B cell (primary cell): ENCODE measurements around the gene NPC2. TPM values are rescaled to one million over a fixed set of nuclear protein-coding genes. Genes with fewer than 3 reads are reported as not detected.
"Not testable (repeated sequence)": the region's sequence is repeated elsewhere in the genome, so short reads cannot be mapped to it uniquely, and the experiment has no call there.

ENCODE experiments used
- ATAC-seq: fragments of 200-7000 bp; cut with Tn5 transposase; one replicate; pipeline ENCODE4 v1.10.0; 2021; ENCODE audit warnings: low read depth, mild to moderate bottlenecking, moderate number of reproducible peaks, moderate library complexity
- CTCF ChIA-PET: fragments of 350-600 bp; sonication (Branson Sonifier 250); formaldehyde crosslinking; loops from one replicate; lab custom pipeline; 2021; ENCODE audit warnings: antibody characterized with exemption, inconsistent platforms; lab: Charles Lee
- POLR2A ChIA-PET: fragments of 350-600 bp; sonication (Branson Sonifier 250); formaldehyde crosslinking; loops from one replicate; lab custom pipeline; 2021; ENCODE audit warnings: antibody characterized with exemption; lab: Charles Lee
- DNase-seq: peaks from one replicate; pipeline ENCODE4 v3.0.0; 2013
- H2AFZ ChIP-seq: 2 replicates; pipeline ENCODE4 v1.6.1; 2012; ENCODE audit warnings: mild to moderate bottlenecking, low read depth, low read length; ENCODE audit not compliant: insufficient read depth, poor library complexity, severe bottlenecking
- H3K27ac ChIP-seq, 2 donors: 1 replicate in 1 of 2; 2 replicates in 1 of 2; pipeline ENCODE4 v1.5.1; 2012 to 2013; ENCODE audit warnings: low read length in 2 of 2, mild to moderate bottlenecking in 2 of 2, moderate library complexity in 1 of 2
- H3K27me3 ChIP-seq, 4 experiments: fragments of 200-600 bp in 1 of 4; sonication (generic) in 1 of 4; replicated peaks in 1 of 4; 1 replicate in 2 of 4; 2 replicates in 2 of 4; pipeline versions ENCODE4 v1.6.1 to v1.7.0; 2013 to 2016; ENCODE audit warnings: low read length in 3 of 4, mild to moderate bottlenecking in 2 of 4, mixed read lengths in 1 of 4, moderate library complexity in 1 of 4; ENCODE audit not compliant: insufficient read depth in 4 of 4, control insufficient read depth in 3 of 4; ENCODE audit errors: control extremely low read depth in 1 of 4
- H3K36me3 ChIP-seq, 2 experiments: replicated peaks in 1 of 2; 1 replicate in 1 of 2; 2 replicates in 1 of 2; pipeline versions ENCODE4 v1.6.1 to v1.7.1; 2013; ENCODE audit warnings: low read length in 1 of 2; ENCODE audit not compliant: insufficient read depth in 2 of 2, control insufficient read depth in 1 of 2; ENCODE audit errors: control extremely low read depth in 1 of 2, extremely low read depth in 1 of 2
- H3K4me1 ChIP-seq, 2 donors: fragments of 200-600 bp in 1 of 2; sonication (generic) in 1 of 2; 1 replicate in 1 of 2; 2 replicates in 1 of 2; pipeline versions ENCODE4 v1.5.1 to v1.6.1; 2013 to 2017; ENCODE audit warnings: low read length in 2 of 2; ENCODE audit not compliant: control insufficient read depth in 2 of 2, insufficient read depth in 2 of 2
- H3K4me2 ChIP-seq: replicated peaks from 2 replicates; pipeline ENCODE3; 2012; ENCODE audit warnings: mild to moderate bottlenecking, low read depth, low read length; ENCODE audit not compliant: poor library complexity, severe bottlenecking
- H3K4me3 ChIP-seq, 5 experiments: fragments of 200-600 bp in 1 of 5; sonication (generic) in 1 of 5; 1 replicate in 3 of 5; 2 replicates in 2 of 5; pipeline versions ENCODE4 v1.5.1 to v1.7.0; 2011 to 2016; ENCODE audit warnings: low read length in 4 of 5, mild to moderate bottlenecking in 4 of 5, low read depth in 2 of 5, control low read depth in 1 of 5, moderate library complexity in 1 of 5; ENCODE audit not compliant: insufficient read depth in 1 of 5; ENCODE audit errors: control extremely low read depth in 1 of 5, extremely low read depth in 1 of 5
- H3K79me2 ChIP-seq: fragments of 200-600 bp; sonication (generic); one replicate; pipeline ENCODE4 v1.6.0; 2016; ENCODE audit warnings: low read length; ENCODE audit not compliant: control insufficient read depth, insufficient read depth
- H3K9ac ChIP-seq: fragments of 200-600 bp; sonication (generic); 2 replicates; pipeline ENCODE4 v1.6.1; 2017; ENCODE audit warnings: mild to moderate bottlenecking, low read length, moderate library complexity
- H3K9me3 ChIP-seq, 3 donors: one replicate each; pipeline versions ENCODE4 v1.6.1 to v1.7.1; 2013; ENCODE audit warnings: low read length in 2 of 3; ENCODE audit not compliant: control insufficient read depth in 2 of 3, insufficient read depth in 1 of 3; ENCODE audit errors: control extremely low read depth in 1 of 3
- H4K20me1 ChIP-seq: 2 replicates; pipeline ENCODE4 v1.6.0; 2012; ENCODE audit warnings: mild to moderate bottlenecking, low read length; ENCODE audit not compliant: insufficient read depth, control insufficient read depth, poor library complexity, severe bottlenecking
- H3K27ac Mint-ChIP-seq: one replicate; pipeline ENCODE4 v1.8.0; 2021; ENCODE audit warnings: mixed read lengths
- H3K27me3 Mint-ChIP-seq: one replicate; pipeline ENCODE4 v1.8.0; 2021; ENCODE audit warnings: mixed read lengths
- H3K4me1 Mint-ChIP-seq: one replicate; pipeline ENCODE4 v1.8.0; 2021; ENCODE audit warnings: mixed read lengths
- H3K4me3 Mint-ChIP-seq: one replicate; pipeline ENCODE4 v1.8.0; 2021; ENCODE audit warnings: mixed read lengths
- H3K9me3 Mint-ChIP-seq: one replicate; pipeline ENCODE4 v1.8.0; 2022; ENCODE audit warnings: mixed read lengths; ENCODE audit not compliant: insufficient read depth
- CTCF ChIP-seq: fragments of 200-600 bp; IDR thresholded peaks from one replicate; pipeline ENCODE4 v1.8.0; 2022; ENCODE audit warnings: antibody characterized with exemption, mild to moderate bottlenecking
- EZH2 ChIP-seq: IDR thresholded peaks from 2 replicates; pipeline ENCODE4 v1.6.1; 2012; ENCODE audit warnings: borderline replicate concordance, low read depth, mild to moderate bottlenecking, moderate library complexity, low read length; ENCODE audit not compliant: insufficient read depth, poor library complexity, severe bottlenecking
- WGBS: methylation state at CpG from one replicate; pipeline ENCODE4 v1.1.5; 2013; ENCODE audit warnings: missing lambda C conversion rate; ENCODE audit not compliant: insufficient coverage; 5-methylcytosine and 5-hydroxymethylcytosine counted together
- intact Hi-C: fragments of 100-400 bp; cut with micrococcal nuclease; formaldehyde crosslinking; loops from one replicate; pipeline ENCODE4 v1.10.0; 2022
- polyA plus RNA-seq: library from polyadenylated mRNA; depleted of rRNA; stranded (reverse); fragments of >200 nt; gene quantifications from 2 replicates; pipeline ENCODE4 v1.2.3, GENCODE V29; 2012
- total RNA-seq, 2 donors: library from RNA; stranded (reverse); fragments of 120-200 nt in 1 of 2; gene quantifications; 1 replicate in 1 of 2; 2 replicates in 1 of 2; pipeline versions ENCODE4 v1.2.3 to v1.2.4, GENCODE V29; 2013 to 2022

Gene NPC2
- total and polyA plus RNA-seq, 2 donors (not counting 1 experiment from before 2014, with no cell fraction given) = 93.8 to 154 TPM

DNA sequence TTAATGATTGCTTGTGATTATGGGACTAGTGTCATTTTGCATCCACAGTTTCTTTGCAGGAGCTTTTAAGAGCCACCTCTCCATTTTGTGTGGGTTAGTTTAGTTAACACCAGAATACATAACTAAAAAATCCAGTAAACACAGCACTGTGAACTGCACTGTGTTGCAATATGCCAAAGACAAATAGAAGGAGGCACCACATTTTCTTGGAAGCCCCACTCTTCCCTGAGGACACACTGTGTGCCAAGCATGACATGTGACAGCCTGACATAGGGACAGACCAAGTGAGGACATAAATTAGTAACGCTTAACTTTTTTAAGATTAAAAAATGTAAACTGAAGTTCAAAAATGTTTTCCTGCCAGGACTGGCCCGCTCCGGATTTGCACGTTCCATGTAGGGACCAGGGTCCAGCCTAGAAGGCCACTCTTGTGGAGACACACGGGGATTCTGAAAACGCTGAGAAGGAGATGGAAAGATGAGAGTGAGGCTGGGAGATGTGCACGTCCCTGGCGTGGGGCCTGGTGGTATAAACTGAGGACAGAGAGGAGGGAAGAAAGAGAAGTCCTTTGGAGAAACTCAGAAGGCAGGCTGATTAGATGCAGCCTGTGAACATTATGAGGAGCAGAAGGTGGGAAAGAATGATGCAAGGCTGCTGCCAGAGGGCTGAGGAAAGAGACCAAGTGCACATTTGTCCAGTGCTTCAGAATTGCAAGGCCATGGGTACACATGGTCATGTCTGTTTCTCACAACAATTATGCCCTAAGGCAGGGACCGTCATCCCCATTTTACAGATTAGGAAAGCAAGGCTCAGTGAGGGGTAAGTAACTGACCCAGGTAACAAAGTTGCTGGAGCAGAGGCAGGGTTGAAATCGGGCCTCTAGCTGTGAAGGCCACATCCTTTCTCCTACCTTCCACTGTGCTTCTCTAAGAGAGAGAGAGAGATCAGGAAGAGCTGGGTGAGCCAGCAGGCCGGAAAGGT is 45.6 kb upstream of the NPC2 start:
- no peak overlapping the region for H3K9ac ChIP-seq
- H3K27ac ChIP-seq = no peak overlapping the region
- no peaks in the 10 kb centered on the region for H3K36me3 ChIP-seq
- no peak overlapping the region for H2AFZ ChIP-seq
- ChIA-PET POLR2A (no interaction called here), CTCF (no interaction called here)
- no peak overlapping the region for H3K27ac Mint-ChIP-seq
- WGBS = 95% methylated on average over 8 of the region's 11 CpGs
- H3K9me3 Mint-ChIP-seq = no peaks in the 10 kb centered on the region
- no peak for ATAC-seq
- DNase-seq = no peak
- H3K4me3 Mint-ChIP-seq = no peak overlapping the region
- H3K4me3 ChIP-seq = no peak overlapping the region
- H3K9me3 ChIP-seq = no peaks in the 10 kb centered on the region
- H4K20me1 ChIP-seq = no peaks in the 10 kb centered on the region
- intact Hi-C loops = no loop called here
- H3K27me3 Mint-ChIP-seq = peaks cover 7% of the 10 kb centered on the region
- no peaks in the 10 kb centered on the region for H3K27me3 ChIP-seq
- no peaks in the 10 kb centered on the region for H3K79me2 ChIP-seq
- TF ChIP-seq CTCF (no peak), EZH2 (no peak)
- H3K4me2 ChIP-seq = no peak overlapping the region
- no peaks in the 10 kb centered on the region for H3K4me1 ChIP-seq
- H3K4me1 Mint-ChIP-seq = no peaks in the 10 kb centered on the region

DNA sequence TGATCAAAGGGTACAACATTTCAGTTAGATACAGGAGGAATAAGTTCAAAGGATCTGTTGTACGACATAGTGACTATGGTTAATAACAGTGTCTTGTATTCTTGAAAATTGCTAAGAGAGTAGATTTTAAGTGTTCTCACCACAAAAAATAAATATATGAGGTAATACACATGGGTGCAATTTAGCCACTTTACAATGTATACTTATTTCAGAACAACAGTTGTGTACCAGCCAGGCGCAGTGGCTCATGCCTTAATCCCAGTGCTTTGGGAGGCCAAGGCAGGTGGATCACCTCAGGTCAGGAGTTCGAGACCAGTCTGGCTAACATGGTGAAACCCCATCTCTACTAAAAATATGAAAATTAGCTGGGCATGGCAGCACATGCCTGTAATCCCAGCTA is 43.2 kb upstream of the NPC2 start:
- DNase-seq, H3K9me3 ChIP-seq, H3K9me3 Mint-ChIP-seq, intact Hi-C loops, H3K4me1 Mint-ChIP-seq, H3K9ac ChIP-seq, H3K27ac ChIP-seq, H3K4me2 ChIP-seq, ATAC-seq, H3K4me3 Mint-ChIP-seq, H2AFZ ChIP-seq, POLR2A ChIA-PET, H3K27me3 Mint-ChIP-seq, H3K36me3 ChIP-seq, H3K79me2 ChIP-seq, H3K27me3 ChIP-seq, H4K20me1 ChIP-seq, H3K27ac Mint-ChIP-seq, H3K4me1 ChIP-seq, H3K4me3 ChIP-seq, CTCF ChIA-PET: not testable (repeated sequence)
- 100% methylated on average over 1 of the region's 3 CpGs for WGBS
